Measurements from ENCODE around the gene CBFA2T3.
"Not testable (repeated sequence)": the region's sequence is repeated elsewhere in the genome, so short reads cannot be mapped to it uniquely, and the experiment has no call there.

Gene CBFA2T3

GRCh38 chr16:89013111-89013510 lies 36.1 kb upstream of the CBFA2T3 start:
- no peak for DNase-seq (ENCODE audit: low read depth in 2 of 3, low spot score in 2 of 3)

GRCh38 chr16:89012622-89012995 lies 35.6 kb upstream of the CBFA2T3 start:
- no peak for DNase-seq (ENCODE audit: low read depth in 2 of 3, low spot score in 2 of 3)

- no peak for DNase-seq (ENCODE audit: low read depth in 2 of 3, low spot score in 2 of 3)
Observed at GRCh38 chr16:89011909-89012621, 35.1 kb upstream of the CBFA2T3 start.

- no peak for DNase-seq (ENCODE audit: low read depth in 2 of 3, low spot score in 2 of 3)
Observed at GRCh38 chr16:89010210-89010925, 33.4 kb upstream of the CBFA2T3 start.

GRCh38 chr16:89009343-89010209 lies 32.6 kb upstream of the CBFA2T3 start:
- no peak for DNase-seq (ENCODE audit: low read depth in 2 of 3, low spot score in 2 of 3)

GRCh38 chr16:89008796-89009195 lies 31.8 kb upstream of the CBFA2T3 start:
- not testable (repeated sequence) for DNase-seq (ENCODE audit: low read depth in 2 of 3, low spot score in 2 of 3)

- DNase-seq (ENCODE audit: low read depth in 2 of 3, low spot score in 2 of 3) = no peak
Observed at GRCh38 chr16:89007371-89008249, 30.6 kb upstream of the CBFA2T3 start.

GRCh38 chr16:89006036-89006752 lies 29.2 kb upstream of the CBFA2T3 start:
- DNase-seq (ENCODE audit: low read depth in 2 of 3, low spot score in 2 of 3) = no peak

- DNase-seq (ENCODE audit: low read depth in 2 of 3, low spot score in 2 of 3) = no peak
Observed at GRCh38 chr16:89005201-89006035, 28.4 kb upstream of the CBFA2T3 start.

GRCh38 chr16:89004209-89004831 lies 27.3 kb upstream of the CBFA2T3 start:
- no peak for DNase-seq (ENCODE audit: low read depth in 2 of 3, low spot score in 2 of 3)

GRCh38 chr16:89003831-89004208 lies 26.8 kb upstream of the CBFA2T3 start:
- no peak for DNase-seq (ENCODE audit: low read depth in 2 of 3, low spot score in 2 of 3)

- DNase-seq (ENCODE audit: low read depth in 2 of 3, low spot score in 2 of 3) = no peak
Observed at GRCh38 chr16:89002851-89003830, 26.1 kb upstream of the CBFA2T3 start.

- not testable (repeated sequence) for DNase-seq (ENCODE audit: low read depth in 2 of 3, low spot score in 2 of 3)
Observed at GRCh38 chr16:89002081-89002480, 25.1 kb upstream of the CBFA2T3 start.

GRCh38 chr16:89001117-89002027 lies 24.4 kb upstream of the CBFA2T3 start:
- no peak for DNase-seq (ENCODE audit: low read depth in 2 of 3, low spot score in 2 of 3)

- no peak for DNase-seq (ENCODE audit: low read depth in 2 of 3, low spot score in 2 of 3)
Observed at GRCh38 chr16:89000207-89000959, 23.4 kb upstream of the CBFA2T3 start.
